Osteoblast (primary cell): ENCODE data around the gene MMS22L. TPM values are rescaled to one million over a fixed set of nuclear protein-coding genes. Genes with fewer than 3 reads are reported as not detected.

Experiments used
- DNase-seq: peaks from one replicate; pipeline ENCODE4 v3.0.0; 2011; ENCODE audit warnings: low spot score, mixed read lengths; ENCODE audit not compliant: insufficient read length; ENCODE audit errors: missing footprints
- H2AFZ ChIP-seq: 2 replicates; pipeline ENCODE4 v1.6.0; 2011; ENCODE audit warnings: mild to moderate bottlenecking, low read length
- H3K27ac ChIP-seq: 2 replicates; pipeline ENCODE4 v1.5.1; 2011; ENCODE audit warnings: mild to moderate bottlenecking, low read depth, low read length, moderate library complexity
- H3K27me3 ChIP-seq: 2 replicates; pipeline ENCODE4 v1.6.0; 2012; ENCODE audit warnings: mild to moderate bottlenecking, control low read depth, inconsistent platforms, low read length, moderate library complexity; ENCODE audit not compliant: insufficient read depth
- H3K36me3 ChIP-seq: 2 replicates; pipeline ENCODE4 v1.5.1; 2011; ENCODE audit warnings: mild to moderate bottlenecking, low read length, control low read depth, moderate library complexity; ENCODE audit not compliant: insufficient read depth
- H3K4me1 ChIP-seq: 2 replicates; pipeline ENCODE4 v1.5.1; 2011; ENCODE audit warnings: mild to moderate bottlenecking, low read length, control low read depth, moderate library complexity; ENCODE audit not compliant: insufficient read depth
- H3K4me2 ChIP-seq: 2 replicates; pipeline ENCODE4 v1.6.0; 2011; ENCODE audit warnings: mild to moderate bottlenecking, low read length; ENCODE audit not compliant: insufficient read depth
- H3K4me3 ChIP-seq: fragments of 200-600 bp; sonication (generic); 3 replicates; pipeline ENCODE4 v1.5.1; 2012; ENCODE audit warnings: mild to moderate bottlenecking, low read length, inconsistent platforms; ENCODE audit not compliant: insufficient read depth
- H3K79me2 ChIP-seq: 2 replicates; pipeline ENCODE4 v1.6.0; 2012; ENCODE audit warnings: mild to moderate bottlenecking, low read length, control low read depth, inconsistent platforms; ENCODE audit not compliant: insufficient read depth
- H3K9me3 ChIP-seq: 2 replicates; pipeline ENCODE4 v1.5.1; 2011; ENCODE audit warnings: low read depth, low read length, control low read depth
- H4K20me1 ChIP-seq: 2 replicates; pipeline ENCODE4 v1.6.0; 2012; ENCODE audit warnings: mild to moderate bottlenecking, low read length, control low read depth; ENCODE audit not compliant: insufficient read depth
- total RNA-seq: library from RNA; depleted of rRNA; stranded (reverse); fragments of >200 nt; gene quantifications from 2 replicates; pipeline ENCODE4 v1.2.3, GENCODE V29; 2012
- TF ChIP-seq, protein P1 (sequence below): IDR thresholded peaks from 2 replicates; pipeline ENCODE4 v1.5.1; 2011; ENCODE audit warnings: mild to moderate bottlenecking, low read depth, low read length, moderate library complexity; ENCODE audit errors: extremely low read depth

Gene MMS22L
- total RNA-seq, 1 donor = 11.9 TPM

DNA sequence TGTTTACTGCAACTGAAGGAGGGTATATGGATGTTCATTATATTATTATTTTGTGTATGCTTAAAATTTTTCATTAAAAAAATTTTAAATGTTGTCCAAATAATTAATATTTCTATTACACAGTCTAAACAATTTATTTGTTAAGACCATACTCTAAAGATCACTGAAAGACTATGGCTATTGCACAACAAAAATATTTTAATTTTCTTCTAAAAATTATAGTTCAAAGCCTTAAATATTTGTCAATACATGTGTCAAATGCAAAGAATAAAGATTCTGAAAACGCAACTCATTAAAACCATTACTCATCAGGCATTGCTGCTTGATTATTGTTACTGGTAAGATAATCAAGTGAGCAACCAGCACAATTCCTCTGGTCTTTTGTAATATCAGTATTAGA, 2.2 kb downstream of the MMS22L start:
- DNase-seq = no peak
- no peaks in the 10 kb centered on the region for H3K27me3 ChIP-seq
- TF ChIP-seq, protein P1, sequence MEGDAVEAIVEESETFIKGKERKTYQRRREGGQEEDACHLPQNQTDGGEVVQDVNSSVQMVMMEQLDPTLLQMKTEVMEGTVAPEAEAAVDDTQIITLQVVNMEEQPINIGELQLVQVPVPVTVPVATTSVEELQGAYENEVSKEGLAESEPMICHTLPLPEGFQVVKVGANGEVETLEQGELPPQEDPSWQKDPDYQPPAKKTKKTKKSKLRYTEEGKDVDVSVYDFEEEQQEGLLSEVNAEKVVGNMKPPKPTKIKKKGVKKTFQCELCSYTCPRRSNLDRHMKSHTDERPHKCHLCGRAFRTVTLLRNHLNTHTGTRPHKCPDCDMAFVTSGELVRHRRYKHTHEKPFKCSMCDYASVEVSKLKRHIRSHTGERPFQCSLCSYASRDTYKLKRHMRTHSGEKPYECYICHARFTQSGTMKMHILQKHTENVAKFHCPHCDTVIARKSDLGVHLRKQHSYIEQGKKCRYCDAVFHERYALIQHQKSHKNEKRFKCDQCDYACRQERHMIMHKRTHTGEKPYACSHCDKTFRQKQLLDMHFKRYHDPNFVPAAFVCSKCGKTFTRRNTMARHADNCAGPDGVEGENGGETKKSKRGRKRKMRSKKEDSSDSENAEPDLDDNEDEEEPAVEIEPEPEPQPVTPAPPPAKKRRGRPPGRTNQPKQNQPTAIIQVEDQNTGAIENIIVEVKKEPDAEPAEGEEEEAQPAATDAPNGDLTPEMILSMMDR = no peak
- H3K36me3 ChIP-seq = peaks cover 2% of the 10 kb centered on the region
- H3K4me3 ChIP-seq = no peak overlapping the region
- peaks cover 18% of the 10 kb centered on the region for H3K79me2 ChIP-seq
- peaks cover 4% of the 10 kb centered on the region for H3K4me1 ChIP-seq
- no peak overlapping the region for H3K4me2 ChIP-seq
- H3K9me3 ChIP-seq = no peaks in the 10 kb centered on the region
- H3K27ac ChIP-seq = no peak overlapping the region
- H2AFZ ChIP-seq = no peak overlapping the region
- H4K20me1 ChIP-seq = no peaks in the 10 kb centered on the region

DNA sequence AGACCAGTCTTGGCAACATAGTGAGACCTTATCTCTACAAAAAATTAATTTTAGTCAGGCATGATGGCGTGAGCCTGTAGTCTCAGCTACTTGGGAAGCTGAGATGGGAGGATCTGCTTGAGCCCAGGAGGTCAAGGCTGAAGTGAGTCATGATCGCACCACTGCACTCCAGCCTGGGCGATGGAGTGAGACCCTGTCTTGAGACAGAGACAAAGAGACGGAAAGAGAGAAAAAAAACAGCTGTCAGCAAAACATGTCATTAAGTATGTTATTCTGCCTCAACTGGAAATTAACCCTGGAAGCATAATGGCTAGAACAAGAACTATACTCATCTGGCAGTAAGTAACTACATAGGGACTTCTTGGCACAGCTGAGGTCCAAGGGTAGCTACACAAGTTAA, 7.2 kb downstream of the MMS22L start:
- Histone ChIP-seq H3K4me1 (no peaks in the 10 kb centered on the region), H3K27me3 (no peaks in the 10 kb centered on the region), H3K27ac (no peak overlapping the region), H3K36me3 (peaks cover 2% of the 10 kb centered on the region), H4K20me1 (no peaks in the 10 kb centered on the region), H2AFZ (no peak overlapping the region), H3K4me3 (no peak overlapping the region), H3K4me2 (no peak overlapping the region), H3K79me2 (peaks cover 2% of the 10 kb centered on the region), H3K9me3 (no peaks in the 10 kb centered on the region)
- no peak for DNase-seq
- TF ChIP-seq, protein P1 = no peak

DNA sequence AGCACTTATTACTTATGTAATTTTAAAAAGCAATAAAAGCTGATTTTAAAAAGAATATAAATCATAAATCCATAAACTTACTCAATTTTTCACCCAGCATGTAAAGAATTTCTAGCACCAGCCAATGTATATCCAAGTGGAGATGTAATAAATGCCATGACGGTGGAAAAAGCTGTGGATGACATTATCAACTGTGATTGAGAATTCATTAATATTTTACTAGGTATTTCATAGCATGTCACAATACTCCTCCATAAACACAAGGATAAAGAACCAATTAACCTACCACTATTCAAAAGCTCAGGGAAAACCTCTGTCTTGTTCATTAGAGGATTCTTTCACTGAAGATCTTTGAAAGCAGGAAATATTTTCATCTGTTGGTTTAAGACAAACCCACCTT, 13.2 kb downstream of the MMS22L start:
- Histone ChIP-seq H3K27ac (no peak overlapping the region), H2AFZ (no peak overlapping the region), H3K9me3 (no peaks in the 10 kb centered on the region), H3K4me2 (no peak overlapping the region), H3K4me1 (no peaks in the 10 kb centered on the region), H3K4me3 (no peak overlapping the region), H4K20me1 (no peaks in the 10 kb centered on the region), H3K36me3 (peaks cover 4% of the 10 kb centered on the region), H3K79me2 (no peaks in the 10 kb centered on the region), H3K27me3 (no peaks in the 10 kb centered on the region)
- TF ChIP-seq, protein P1 = no peak
- no peak for DNase-seq

DNA sequence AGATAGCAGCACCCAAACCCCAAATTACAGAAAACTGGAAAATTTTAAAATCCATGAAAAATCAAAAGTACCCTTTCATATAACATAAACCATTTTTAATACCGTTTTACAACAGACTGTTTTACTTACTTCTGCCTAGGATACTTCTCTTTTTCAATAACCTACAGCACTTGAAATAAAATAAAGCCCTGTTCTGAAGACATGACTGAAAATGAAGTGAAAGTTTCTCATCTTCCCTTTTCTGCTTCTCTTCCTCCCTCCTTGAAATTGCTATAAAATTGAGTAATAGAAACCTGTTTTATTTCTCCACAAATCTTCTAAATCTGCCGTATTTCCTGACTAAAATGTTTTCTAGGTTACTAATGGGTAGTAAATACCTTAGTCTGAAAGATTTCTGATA, 20.3 kb downstream of the MMS22L start:
- H3K4me3 ChIP-seq = no peak overlapping the region
- no peaks in the 10 kb centered on the region for H3K4me1 ChIP-seq
- TF ChIP-seq, protein P1 = no peak
- no peaks in the 10 kb centered on the region for H3K9me3 ChIP-seq
- H3K36me3 ChIP-seq = peaks cover 4% of the 10 kb centered on the region
- H4K20me1 ChIP-seq = no peaks in the 10 kb centered on the region
- H3K79me2 ChIP-seq = no peaks in the 10 kb centered on the region
- no peaks in the 10 kb centered on the region for H3K27me3 ChIP-seq
- no peak overlapping the region for H3K27ac ChIP-seq
- H2AFZ ChIP-seq = no peak overlapping the region
- H3K4me2 ChIP-seq = no peak overlapping the region
- no peak for DNase-seq
